Measurements from ENCODE around the gene ZNF593OS.

The ZNF593OS gene

DNA sequence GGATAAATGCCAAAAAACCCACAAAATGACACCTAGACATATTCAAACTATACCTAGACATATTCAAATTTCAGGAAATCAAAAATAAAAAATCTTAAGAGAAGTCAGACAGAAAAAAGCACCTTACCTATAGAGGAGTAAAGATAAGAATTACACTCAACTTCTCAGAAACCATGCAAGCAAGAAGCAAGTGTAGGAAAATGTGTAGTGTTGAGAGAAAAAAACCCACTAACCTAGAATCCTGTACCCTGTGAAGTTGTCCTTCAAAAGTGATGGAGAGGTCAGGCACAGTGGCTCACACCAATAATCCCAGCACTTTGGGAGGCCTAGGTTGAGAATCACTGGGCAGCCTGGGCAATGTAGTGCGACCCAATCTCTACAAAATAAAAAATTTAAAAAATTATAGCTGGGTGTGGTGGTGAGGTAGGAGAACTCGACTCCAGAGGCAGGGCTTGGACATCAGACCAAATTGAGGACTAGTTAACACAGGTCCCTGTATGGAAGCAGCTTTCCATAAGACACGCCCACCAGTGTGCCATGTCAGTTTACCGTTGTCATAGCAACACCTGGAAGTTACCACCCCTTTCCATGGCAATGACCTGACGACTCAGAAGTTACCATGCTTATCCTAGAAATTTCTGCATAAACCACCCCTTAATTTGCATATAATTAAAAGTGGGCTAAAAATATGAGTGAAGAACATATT lies 39.4 kb downstream of the ZNF593OS start:
- DNase-seq (ENCODE audit: low spot score), result no peak
- in situ Hi-C loops (cut with MboI; ENCODE audit: low sequenced_read_pairs, unreplicated experiment), result no loop called here
- TF ChIP-seq, protein P1, sequence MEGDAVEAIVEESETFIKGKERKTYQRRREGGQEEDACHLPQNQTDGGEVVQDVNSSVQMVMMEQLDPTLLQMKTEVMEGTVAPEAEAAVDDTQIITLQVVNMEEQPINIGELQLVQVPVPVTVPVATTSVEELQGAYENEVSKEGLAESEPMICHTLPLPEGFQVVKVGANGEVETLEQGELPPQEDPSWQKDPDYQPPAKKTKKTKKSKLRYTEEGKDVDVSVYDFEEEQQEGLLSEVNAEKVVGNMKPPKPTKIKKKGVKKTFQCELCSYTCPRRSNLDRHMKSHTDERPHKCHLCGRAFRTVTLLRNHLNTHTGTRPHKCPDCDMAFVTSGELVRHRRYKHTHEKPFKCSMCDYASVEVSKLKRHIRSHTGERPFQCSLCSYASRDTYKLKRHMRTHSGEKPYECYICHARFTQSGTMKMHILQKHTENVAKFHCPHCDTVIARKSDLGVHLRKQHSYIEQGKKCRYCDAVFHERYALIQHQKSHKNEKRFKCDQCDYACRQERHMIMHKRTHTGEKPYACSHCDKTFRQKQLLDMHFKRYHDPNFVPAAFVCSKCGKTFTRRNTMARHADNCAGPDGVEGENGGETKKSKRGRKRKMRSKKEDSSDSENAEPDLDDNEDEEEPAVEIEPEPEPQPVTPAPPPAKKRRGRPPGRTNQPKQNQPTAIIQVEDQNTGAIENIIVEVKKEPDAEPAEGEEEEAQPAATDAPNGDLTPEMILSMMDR (IDR thresholded peaks at IDR 0.05; ENCODE audit: borderline replicate concordance, control extremely low read depth, extremely low read depth, insufficient read depth, missing control alignments), result no peak

DNA sequence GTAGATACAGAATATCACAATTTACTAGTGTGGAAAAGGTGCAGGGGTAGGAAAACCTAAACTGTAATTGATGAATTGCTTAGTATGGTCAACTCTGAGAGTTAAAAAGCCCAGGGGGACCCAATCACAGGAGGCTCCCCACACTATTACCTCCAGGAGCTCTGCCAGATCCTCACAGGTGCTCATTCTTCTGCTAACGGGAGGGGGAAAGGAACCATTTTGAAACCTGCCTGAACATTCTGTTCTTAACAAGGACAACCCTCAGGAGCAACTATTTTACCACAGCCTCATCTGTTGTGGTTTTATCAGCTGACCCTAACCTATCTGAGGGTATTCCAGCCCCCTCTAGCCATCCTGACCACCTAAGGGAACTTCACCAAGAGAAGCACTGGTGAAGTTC lies 40.9 kb downstream of the ZNF593OS start:
- TF ChIP-seq, protein P1 (IDR thresholded peaks at IDR 0.05; ENCODE audit: borderline replicate concordance, control extremely low read depth, extremely low read depth, insufficient read depth, missing control alignments), result no peak
- in situ Hi-C loops (cut with MboI; ENCODE audit: low sequenced_read_pairs, unreplicated experiment), result no loop called here
- no peak for DNase-seq (ENCODE audit: low spot score)

DNA sequence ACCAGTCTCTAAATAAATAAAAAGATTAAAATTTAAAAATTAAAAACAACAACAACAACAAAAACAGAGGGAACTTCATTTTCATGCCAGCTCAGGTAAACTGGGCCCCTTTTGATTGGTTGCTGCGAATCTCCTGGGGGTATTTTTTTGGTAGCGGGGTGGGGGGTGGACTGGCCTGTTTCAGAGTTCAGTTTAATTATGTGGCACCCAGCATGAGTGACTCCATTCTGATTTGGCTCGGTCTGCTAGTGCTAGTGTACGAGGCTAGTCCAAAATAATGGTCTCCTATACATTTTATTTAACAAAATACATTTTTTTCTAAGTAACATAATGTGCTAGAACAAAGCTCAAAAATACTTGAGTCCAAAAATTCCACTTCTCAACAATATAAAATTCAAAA lies 41.9 kb downstream of the ZNF593OS start:
- TF ChIP-seq, protein P1 (IDR thresholded peaks at IDR 0.05; ENCODE audit: borderline replicate concordance, control extremely low read depth, extremely low read depth, insufficient read depth, missing control alignments), result no peak
- in situ Hi-C loops (cut with MboI; ENCODE audit: low sequenced_read_pairs, unreplicated experiment), result no loop called here
- no peak for DNase-seq (ENCODE audit: low spot score)

DNA sequence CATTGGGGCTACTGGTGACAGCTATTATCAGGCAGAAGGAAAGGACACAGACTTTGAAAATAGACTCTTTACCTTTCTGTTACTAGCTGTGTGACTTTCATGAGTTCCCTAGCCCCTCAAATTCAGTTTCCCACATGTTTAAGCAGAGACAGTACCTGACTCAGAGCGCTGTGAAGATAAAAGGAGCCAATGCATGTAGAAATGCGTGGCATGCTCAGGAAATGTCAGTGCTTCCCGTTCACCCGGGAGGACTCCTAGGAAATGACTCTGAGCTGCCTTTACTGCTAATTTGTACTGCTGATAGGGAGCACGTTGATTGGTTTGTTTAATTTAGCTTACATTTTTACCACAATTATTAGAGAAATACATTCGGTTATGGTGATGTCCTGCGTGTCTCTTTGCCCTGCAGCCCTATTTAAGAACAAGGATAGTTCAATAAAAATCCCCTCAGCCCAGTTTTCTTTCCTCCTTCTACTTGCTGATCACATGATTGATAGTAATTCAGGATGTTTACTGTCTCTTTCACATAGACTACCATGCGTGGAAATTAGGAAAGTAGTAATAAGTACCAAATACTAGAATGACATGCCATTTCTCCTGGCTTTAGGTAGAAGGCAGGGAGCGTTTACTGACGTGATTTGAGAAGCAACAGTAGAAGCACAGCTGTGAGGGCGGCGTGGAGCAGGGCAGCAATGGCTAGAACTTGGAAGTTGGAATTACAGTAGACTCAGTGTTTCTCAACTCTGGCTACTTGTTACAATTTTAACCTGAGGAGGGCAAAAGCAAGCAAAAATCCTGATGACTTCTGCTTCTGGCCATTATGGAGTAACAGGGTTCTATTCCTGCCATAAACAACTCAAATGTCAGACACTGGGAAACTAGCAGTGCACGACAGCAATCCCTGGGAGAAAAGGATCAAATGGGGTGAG lies 44.1 kb downstream of the ZNF593OS start:
- no peak for DNase-seq (ENCODE audit: low spot score)
- TF ChIP-seq, protein P1 (IDR thresholded peaks at IDR 0.05; ENCODE audit: borderline replicate concordance, control extremely low read depth, extremely low read depth, insufficient read depth, missing control alignments), result no peak
- in situ Hi-C loops (cut with MboI; ENCODE audit: low sequenced_read_pairs, unreplicated experiment), result no loop called here

DNA sequence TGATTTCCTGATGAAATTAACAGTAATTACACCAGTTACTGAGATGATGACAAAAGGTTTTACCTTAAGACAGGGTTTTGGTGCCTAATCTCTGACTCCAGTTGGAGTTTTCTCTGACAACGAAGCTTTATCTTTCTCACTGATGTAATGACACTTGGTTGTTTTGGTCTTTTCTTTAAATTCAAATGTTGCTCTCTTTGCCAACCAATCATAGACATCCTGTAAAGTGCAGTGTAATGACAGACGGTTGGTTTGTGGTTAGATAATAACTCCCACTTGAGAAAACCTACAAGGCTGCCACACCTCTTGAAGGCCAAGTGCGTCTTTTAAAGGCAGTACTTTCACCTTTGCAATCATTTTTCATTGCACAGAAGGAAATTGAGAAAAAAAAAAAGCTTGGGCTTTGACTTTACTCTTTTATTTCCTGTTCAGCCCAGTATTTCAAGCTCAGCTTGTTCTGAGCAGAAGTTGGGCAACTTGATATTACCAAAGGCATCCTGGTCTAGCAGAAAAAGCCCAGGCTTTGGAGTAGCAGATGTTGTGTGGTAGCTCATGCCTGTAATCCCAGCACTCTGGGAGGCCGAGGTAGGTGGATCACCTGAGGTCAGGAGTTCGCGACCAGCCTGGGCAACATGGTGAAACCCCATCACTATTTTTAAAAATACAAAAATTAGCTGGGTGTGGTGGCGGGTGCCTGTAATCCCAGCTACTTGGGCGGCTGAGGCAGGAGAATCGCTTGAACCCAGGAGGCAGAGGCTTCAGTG lies 45.1 kb downstream of the ZNF593OS start:
- DNase-seq (ENCODE audit: low spot score), result peak; percentile 73
- TF ChIP-seq, protein P1 (IDR thresholded peaks at IDR 0.05; ENCODE audit: borderline replicate concordance, control extremely low read depth, extremely low read depth, insufficient read depth, missing control alignments), result no peak

DNA sequence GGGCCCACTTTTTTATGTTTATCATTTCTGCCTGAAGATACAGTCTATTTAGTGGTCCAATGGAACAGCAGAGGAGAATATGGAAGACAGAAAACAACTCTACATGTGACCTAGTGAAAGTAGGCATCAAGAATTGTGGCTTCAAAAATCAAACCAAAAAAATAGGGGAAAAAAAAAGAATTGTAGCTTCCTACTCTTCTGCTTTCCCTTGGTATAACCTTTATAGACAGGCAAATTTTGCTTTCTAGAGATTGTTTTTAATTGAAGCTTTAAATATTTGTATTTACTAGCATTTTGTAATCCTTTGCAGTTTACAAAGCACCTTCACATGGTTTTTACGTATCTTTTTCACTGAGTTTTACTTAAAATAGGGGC lies 45.7 kb downstream of the ZNF593OS start:
- TF ChIP-seq, protein P1 (IDR thresholded peaks at IDR 0.05; ENCODE audit: borderline replicate concordance, control extremely low read depth, extremely low read depth, insufficient read depth, missing control alignments), result no peak
- no peak for DNase-seq (ENCODE audit: low spot score)
- in situ Hi-C loops (cut with MboI; ENCODE audit: low sequenced_read_pairs, unreplicated experiment), result no loop called here

More for the DNA sequence above, 45.1 kb downstream of the ZNF593OS start:
- in situ Hi-C loops (cut with MboI; ENCODE audit: low sequenced_read_pairs, unreplicated experiment), result no loop called here

Measured in GM13976 (cell line).